Esophagus squamous epithelium (tissue), 5 donors: ENCODE results near the gene MDH1. TPM values are rescaled to one million over a fixed set of nuclear protein-coding genes. Genes with fewer than 3 reads are reported as not detected.
A peak's percentile ranks its signal among the peaks of the same experiment; 100 is the strongest.

Experiments
- DNase-seq: peaks from one replicate; lab custom pipeline; 2025; lab: John Stamatoyannopoulos, UW
- H3K27ac ChIP-seq, 4 donors: fragments of 200-600 bp; sonication (generic); one replicate each; pipeline ENCODE4 v1.5.1; 2016 to 2019; ENCODE audit warnings: mild to moderate bottlenecking in 1 of 4
- H3K27me3 ChIP-seq, 4 donors: fragments of 200-600 bp; sonication (generic); 1 replicate in 3 of 4; 2 replicates in 1 of 4; pipeline versions ENCODE4 v1.5.1 to v1.6.0; 2017 to 2021; ENCODE audit warnings: antibody characterized with exemption in 1 of 4
- H3K36me3 ChIP-seq, 3 donors: fragments of 200-600 bp; sonication (generic); one replicate each; pipeline ENCODE4 v1.5.1; 2016 to 2019
- H3K4me1 ChIP-seq, 3 donors: fragments of 200-600 bp; sonication (generic); one replicate each; pipeline ENCODE4 v1.5.1; 2017 to 2019
- H3K4me3 ChIP-seq, 4 donors: fragments of 200-600 bp; sonication (generic); 1 replicate in 3 of 4; 2 replicates in 1 of 4; pipeline ENCODE4 v1.5.1; 2016 to 2019; ENCODE audit warnings: mild to moderate bottlenecking in 2 of 4, moderate library complexity in 1 of 4
- H3K9me3 ChIP-seq, 3 donors: fragments of 200-600 bp; sonication (generic); one replicate each; pipeline ENCODE4 v1.5.1; 2016 to 2019
- CTCF ChIP-seq, 6 experiments: fragments of 450-650 bp in 4 of 6; fragments of 200-600 bp in 2 of 6; sonication (generic) in 2 of 6; IDR thresholded peaks; one replicate each; pipeline ENCODE4 v1.5.1; 2016 to 2019; ENCODE audit warnings: antibody characterized with exemption in 6 of 6, mild to moderate bottlenecking in 4 of 6, moderate library complexity in 4 of 6
- POLR2A ChIP-seq, 4 donors: fragments of 450-650 bp; IDR thresholded peaks; one replicate each; pipeline ENCODE4 v1.6.1; 2017; ENCODE audit warnings: antibody characterized with exemption in 4 of 4, mild to moderate bottlenecking in 4 of 4, moderate library complexity in 3 of 4
- WGBS, 2 donors: methylation state at CpG; one replicate each; pipeline ENCODE4 v1.1.5; 2018; 5-methylcytosine and 5-hydroxymethylcytosine counted together
- intact Hi-C: fragments of 100-400 bp; cut with DNase I; formaldehyde crosslinking; loops from one replicate; pipeline ENCODE4 v1.15.0; 2022
- total RNA-seq, 4 donors: library from RNA; depleted of rRNA; stranded (reverse); fragments of >200 nt; gene quantifications; one replicate each; pipeline ENCODE4 v1.1.0, GENCODE V29; 2016
- donor health status: DM: yes; HTN: yes; CAD: no.

MDH1 gene
- total RNA-seq, 4 donors from 2014 or later: 97.7 to 197 (median 134) TPM

GRCh38 chr2:63631501-63631900, 42.7 kb downstream of the MDH1 start:
- Histone ChIP-seq H3K36me3 (no peaks in the 10 kb centered on the region), H3K9me3 (peaks cover 0 to 28% (median 15%) of the 10 kb centered on the region in 3 donors), H3K4me3 (no peak overlapping the region), H3K4me1 (no peaks in the 10 kb centered on the region), H3K27me3 (no peaks in the 10 kb centered on the region), H3K27ac (no peak overlapping the region)
- DNase-seq: no peak
- WGBS, 2 donors: 40 to 56% methylated on average over 1 of the region's 1 CpG
- intact Hi-C loops: no loop called here
- TF ChIP-seq CTCF (IDR thresholded peaks at IDR 0.05) (no peak), POLR2A (IDR thresholded peaks at IDR 0.05) (no peak)

GRCh38 chr2:63632382-63632781, 43.6 kb downstream of the MDH1 start:
- Histone ChIP-seq H3K27me3 (no peaks in the 10 kb centered on the region), H3K36me3 (no peaks in the 10 kb centered on the region), H3K4me3 (no peak overlapping the region), H3K9me3 (peaks cover 0 to 28% (median 15%) of the 10 kb centered on the region in 3 donors), H3K4me1 (no peaks in the 10 kb centered on the region), H3K27ac (no peak overlapping the region)
- DNase-seq: no peak
- intact Hi-C loops: no loop called here
- WGBS, 2 donors: 86 to 87% methylated on average over 2 of the region's 2 CpGs
- TF ChIP-seq POLR2A (IDR thresholded peaks at IDR 0.05) (no peak), CTCF (IDR thresholded peaks at IDR 0.05) (peak in 1 of 6 experiments; percentile 7)

GRCh38 chr2:63639344-63639743, 50.6 kb downstream of the MDH1 start:
- intact Hi-C loops: no loop called here
- no peaks in the 10 kb centered on the region for H3K27me3 ChIP-seq
- H3K4me1 ChIP-seq: no peaks in the 10 kb centered on the region
- no peak for DNase-seq
- no peak overlapping the region for H3K27ac ChIP-seq
- peaks cover 0 to 14% (median 4%) of the 10 kb centered on the region in 3 donors for H3K9me3 ChIP-seq
- H3K36me3 ChIP-seq: no peaks in the 10 kb centered on the region
- WGBS, 2 donors: 89% methylated on average over 1 of the region's 1 CpG; no CpG with 5 or more reads in 1 of the 2 donors
- TF ChIP-seq POLR2A (IDR thresholded peaks at IDR 0.05) (no peak), CTCF (IDR thresholded peaks at IDR 0.05) (no peak)
- no peak overlapping the region for H3K4me3 ChIP-seq

- no peak overlapping the region for H3K4me3 ChIP-seq
- intact Hi-C loops: no loop called here
- H3K9me3 ChIP-seq: no peaks in the 10 kb centered on the region
- no peaks in the 10 kb centered on the region for H3K4me1 ChIP-seq
- no peaks in the 10 kb centered on the region for H3K27me3 ChIP-seq
- no peak for TF ChIP-seq POLR2A (IDR thresholded peaks at IDR 0.05)
- no peak for TF ChIP-seq CTCF (IDR thresholded peaks at IDR 0.05)
- 55 to 59% methylated on average over 1 of the region's 1 CpG for WGBS, 2 donors
- no peak for DNase-seq
- no peak overlapping the region for H3K27ac ChIP-seq
- H3K36me3 ChIP-seq: no peaks in the 10 kb centered on the region
These were observed 54.2 kb downstream of the MDH1 start for GRCh38 chr2:63642946-63643345.

GRCh38 chr2:63643486-63643885, 54.7 kb downstream of the MDH1 start:
- H3K9me3 ChIP-seq: no peaks in the 10 kb centered on the region
- no peak for DNase-seq
- TF ChIP-seq CTCF (IDR thresholded peaks at IDR 0.05): no peak
- no peaks in the 10 kb centered on the region for H3K4me1 ChIP-seq
- 86 to 93% methylated on average over 1 of the region's 1 CpG for WGBS, 2 donors
- H3K36me3 ChIP-seq: no peaks in the 10 kb centered on the region
- H3K27me3 ChIP-seq: no peaks in the 10 kb centered on the region
- H3K4me3 ChIP-seq: no peak overlapping the region
- H3K27ac ChIP-seq: no peak overlapping the region
- intact Hi-C loops: no loop called here
